ENCODE results near the gene ANKRD60. TPM values are rescaled to one million over a fixed set of nuclear protein-coding genes. Genes with fewer than 3 reads are reported as not detected.

Gene ANKRD60, protein sequence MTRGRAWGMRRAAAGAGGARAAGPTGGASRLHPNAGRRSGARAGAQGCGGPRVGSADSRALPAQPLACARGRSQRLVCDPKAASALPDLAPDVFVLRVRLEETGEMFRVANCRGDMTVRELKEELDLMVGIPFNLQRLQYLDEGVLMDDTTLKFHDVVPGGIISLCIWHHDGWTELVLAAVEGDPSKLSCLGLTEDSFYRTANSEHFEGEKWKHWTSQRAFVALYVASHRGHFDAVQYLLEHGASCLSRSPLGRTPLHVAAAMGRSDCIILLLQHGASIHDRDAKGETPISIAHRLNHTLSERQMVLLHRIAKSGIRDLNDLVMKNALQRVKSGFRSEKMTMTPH
- not detected in 2 replicates for total RNA-seq

DNA sequence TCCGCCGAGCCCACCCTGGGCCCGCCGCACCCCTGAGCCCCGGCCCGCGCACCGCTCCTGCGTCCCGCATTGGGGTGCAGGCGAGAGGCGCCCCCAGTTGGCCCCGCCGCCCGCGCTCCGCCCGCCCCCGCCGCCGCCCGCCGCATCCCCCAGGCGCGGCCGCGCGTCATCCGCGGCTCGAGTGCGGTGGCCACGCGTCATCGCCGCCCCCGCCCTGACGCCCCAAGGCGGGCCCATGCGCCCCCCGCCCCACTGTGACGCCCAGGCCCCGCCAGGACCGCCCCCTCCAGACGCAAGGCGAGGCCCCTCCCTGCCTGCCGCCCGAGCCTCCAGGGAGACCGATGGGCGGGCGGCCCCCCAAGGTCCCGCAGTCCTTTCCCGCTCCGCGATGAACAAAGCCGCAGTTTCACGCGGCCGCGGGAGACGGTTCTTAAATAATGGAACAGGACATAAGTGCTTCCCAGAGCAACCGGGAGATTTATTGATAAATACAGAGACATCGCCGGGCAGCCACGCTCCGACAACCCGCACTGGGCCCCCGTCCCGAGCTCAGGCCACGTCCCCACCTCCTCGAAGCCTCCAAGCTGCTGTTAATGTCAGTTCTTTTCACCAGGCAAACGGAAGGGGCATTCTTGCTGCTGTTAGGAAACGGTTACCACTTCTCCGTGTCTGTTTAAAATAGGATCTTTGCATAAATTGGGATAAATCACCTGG, at the start of gene ANKRD60:
Gene ANKRD60 (minus strand): TSS at position 170 of the 714 bp plus-strand sequence. CDS start 0 bp downstream, at position 170.
- DNase-seq (ENCODE audit: low read depth in 2 of 2), result peak in 1 of 2 donors; percentile 27

DNA sequence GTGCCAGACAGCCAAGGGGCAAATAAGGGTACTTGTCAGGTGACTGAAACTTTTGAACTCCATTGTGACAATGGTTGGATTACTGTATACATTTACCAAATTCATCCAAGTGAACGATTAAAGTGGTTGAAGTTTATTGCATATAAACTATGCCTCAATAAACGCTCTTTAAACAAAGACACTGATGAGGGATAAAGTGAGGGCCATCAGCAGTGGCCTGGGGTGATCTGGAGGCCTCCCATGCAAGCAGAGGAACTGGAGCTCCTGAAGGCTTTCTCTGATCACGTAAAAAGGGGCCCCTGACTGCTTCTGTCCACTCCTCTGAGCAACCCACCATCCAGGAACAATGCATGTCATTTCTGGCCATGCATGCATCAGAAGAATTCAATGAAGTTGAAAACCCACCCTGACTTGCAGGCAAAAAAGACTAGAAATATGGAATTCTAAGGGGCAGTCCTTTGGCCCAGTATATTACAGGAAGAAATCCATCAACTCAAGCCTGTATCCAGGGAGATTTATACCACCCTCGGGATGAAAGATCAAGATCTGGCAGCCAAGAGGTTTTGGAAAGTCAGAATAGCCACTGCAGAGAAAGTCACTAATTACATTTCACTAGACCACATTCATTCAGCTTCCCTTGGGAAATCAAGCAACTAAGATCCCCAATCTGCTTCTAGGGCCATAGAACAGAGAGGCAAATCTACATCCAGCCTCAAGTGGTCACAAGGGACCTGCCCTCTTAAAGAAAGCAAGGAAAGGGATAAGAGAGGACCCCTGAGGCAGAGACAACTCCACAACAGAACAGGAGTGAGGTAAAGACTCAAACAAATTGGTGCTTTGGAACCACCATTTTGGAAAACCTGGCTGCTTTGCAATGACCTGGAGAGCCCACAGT, 49.4 kb upstream of the ANKRD60 start:
- DNase-seq (ENCODE audit: low read depth in 2 of 2), result no peak

DNA sequence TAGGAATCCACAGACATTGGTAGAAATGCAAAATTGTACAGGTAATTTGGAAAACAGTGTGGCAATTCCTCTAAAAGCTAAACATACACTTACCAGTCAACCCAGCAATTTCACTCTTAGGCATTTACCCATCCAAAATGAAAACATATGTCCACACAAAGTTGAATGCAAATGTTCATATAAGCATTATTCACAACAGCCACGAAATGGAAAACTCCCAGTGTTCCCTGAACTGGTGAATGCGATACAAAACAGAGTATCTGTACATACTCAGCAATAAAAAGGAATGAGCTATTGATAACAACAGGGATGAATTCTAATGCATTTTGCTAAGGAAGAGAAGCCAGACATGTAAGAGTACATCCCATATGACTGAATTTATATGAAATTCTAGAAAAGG, 48.7 kb upstream of the ANKRD60 start:
- no peak for DNase-seq (ENCODE audit: low read depth in 2 of 2)

DNA sequence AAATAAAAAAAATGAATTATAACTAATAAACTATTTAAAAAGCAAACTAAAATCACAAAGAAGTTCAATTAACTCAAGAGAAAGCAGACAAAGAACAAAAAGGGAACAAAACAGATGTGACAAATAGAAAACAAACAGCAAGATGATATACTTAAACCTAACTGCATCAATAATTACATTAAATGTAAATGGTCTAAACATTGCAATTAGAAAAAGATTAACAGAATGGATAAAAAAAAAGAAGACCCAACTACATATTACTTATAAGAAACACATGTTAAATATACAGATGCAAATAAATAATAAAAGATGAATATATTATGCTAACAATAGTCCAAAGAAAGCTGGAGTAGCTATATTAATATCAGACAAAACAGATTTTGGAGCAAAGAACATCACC, 45.9 kb upstream of the ANKRD60 start:
- DNase-seq (ENCODE audit: low read depth in 2 of 2), result no peak

DNA sequence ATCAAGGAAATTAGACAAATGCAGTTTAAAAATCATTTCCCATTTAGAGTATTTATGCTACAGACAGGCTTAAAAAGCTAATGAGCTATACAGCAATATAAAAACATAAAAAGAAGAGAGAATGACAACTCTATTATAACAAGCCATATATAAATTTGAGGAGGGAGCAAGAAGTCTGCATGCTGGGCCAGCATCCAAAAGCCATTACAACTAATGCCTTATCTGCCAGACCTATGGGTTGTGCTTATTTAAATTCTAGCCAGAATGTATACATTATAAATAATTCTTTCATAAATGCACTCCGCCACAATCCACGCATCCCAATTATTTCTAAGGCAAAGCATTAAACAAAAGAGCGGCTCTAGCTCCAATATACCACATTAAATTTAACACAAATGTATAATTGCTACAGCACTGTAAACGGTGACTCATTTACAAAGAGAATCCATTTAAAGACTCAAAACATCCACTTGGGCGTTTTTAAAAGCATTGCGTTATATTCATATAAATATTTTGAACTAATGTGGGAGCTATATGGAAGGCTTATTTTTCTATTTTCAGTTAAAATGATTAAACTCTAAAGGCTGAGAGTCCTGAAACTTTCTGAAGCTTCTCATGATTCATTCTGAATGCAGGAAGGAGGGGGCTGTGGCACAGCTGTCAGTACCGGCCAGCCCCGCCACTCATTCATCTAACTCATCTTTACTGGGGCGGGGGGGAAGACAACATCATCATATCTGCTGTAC, 43.3 kb upstream of the ANKRD60 start:
- peak in 1 of 2 donors; percentile 25 for DNase-seq (ENCODE audit: low read depth in 2 of 2)

DNA sequence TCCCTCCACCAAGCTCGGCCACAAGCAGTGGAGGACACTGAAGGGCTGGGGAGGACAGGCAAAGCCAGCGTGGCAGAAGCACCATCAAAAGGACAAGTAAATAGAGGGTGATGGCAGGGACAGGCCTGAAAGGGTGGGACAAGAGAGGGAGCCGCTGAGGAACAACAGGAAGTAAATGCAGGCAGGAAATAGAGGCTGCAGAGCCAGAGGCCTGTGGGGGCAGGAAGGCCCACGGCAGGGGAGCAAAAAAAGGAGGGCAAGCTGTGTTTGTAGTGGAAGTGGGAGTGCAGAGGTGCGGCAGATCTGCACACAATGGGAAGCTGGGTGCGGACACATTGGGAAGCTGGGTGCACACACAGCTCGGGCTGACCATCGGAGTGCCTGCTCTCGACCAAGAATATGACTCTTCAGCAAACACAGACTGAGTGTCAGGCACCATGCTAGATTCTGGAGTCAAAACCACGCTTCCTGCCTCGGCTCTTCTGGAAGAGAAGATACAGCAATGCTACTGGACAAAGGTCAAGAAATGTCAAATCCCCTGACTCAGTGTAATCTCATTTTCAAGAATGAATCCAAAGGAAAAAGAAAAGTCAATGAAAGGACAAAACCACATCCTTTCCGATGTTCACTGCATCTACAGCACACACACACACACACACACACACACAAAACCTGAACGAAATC, 40.6 kb upstream of the ANKRD60 start:
- peak; percentile 13 to 56 for DNase-seq (ENCODE audit: low read depth in 2 of 2)

DNA sequence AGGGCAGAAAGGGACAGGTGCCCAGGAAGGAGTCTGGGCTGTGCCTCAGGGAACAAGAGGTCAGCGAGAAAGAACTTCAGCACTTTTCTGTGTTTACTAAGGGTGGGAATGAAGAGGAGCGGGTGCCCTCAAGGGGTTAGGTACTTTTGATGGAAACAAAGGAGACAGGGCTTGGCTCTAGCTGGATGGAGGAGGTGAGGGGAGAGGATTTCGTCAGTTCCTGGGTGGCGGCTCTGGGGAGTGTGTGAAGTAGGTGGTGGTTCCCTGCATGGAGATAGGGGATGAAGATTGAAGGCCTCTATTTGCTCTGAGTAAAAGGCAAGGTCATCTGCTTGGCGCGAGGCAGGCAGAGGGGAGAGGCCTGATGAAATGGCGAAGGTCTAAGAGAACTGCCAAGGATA, 40.0 kb upstream of the ANKRD60 start:
- no peak for DNase-seq (ENCODE audit: low read depth in 2 of 2)

DNA sequence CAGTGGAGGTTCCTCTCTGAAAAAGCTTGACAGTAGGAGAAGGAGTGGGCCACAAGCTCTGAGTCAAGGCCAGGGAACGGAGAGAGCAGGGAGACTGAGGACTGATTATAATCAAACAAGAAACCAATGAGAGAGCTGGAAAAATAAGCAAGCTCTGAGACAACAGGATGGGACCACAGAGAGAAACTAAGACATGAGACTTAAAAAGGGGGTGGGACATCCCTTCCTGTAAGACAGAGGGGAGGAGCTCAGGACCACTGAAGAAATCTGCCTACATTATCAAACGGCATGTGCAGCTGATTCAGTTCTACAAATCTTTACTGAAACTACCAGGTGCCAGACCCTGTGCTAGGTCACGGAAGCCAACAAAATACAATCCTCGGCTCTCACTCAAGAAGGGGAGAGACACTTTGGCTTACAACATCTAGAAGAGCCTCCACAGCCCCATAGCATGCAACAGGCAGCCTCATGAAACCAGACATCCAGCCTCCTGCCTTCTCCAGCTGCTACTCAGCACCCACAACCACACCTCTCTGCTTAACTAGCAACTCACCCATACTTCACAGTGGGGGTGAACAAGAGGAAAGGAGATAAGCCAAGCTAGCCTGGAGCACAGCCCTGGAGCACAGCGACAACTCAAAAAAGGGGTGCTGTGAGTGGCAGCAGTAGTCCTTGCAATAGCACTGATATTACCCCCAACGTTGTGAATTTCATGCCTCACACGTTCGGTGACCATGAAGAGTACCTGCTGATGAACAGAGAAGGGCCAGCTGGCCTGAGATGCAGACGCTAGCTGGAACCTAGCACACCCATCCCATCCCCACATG, 39.1 kb upstream of the ANKRD60 start:
- no peak for DNase-seq (ENCODE audit: low read depth in 2 of 2)

DNA sequence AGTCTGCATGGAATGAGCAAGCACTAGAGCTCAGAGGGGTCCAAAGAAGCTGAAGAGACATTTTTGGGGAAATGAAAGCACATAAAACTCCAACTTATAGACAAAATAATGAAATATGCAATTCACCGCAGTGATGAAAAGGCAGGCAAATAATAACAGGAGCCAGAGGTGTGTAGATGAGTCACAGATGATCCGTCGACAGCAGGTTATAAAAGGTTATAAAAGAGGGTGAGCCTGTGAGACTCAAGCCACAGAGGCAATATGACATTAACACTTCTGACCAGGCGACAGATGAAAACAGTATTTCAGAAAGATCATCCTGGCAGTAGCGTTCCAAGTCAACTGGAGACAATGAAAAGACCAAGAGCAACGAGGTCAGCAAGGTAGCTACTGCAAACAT, 35.8 kb upstream of the ANKRD60 start:
- DNase-seq (ENCODE audit: low read depth in 2 of 2), result no peak

DNA sequence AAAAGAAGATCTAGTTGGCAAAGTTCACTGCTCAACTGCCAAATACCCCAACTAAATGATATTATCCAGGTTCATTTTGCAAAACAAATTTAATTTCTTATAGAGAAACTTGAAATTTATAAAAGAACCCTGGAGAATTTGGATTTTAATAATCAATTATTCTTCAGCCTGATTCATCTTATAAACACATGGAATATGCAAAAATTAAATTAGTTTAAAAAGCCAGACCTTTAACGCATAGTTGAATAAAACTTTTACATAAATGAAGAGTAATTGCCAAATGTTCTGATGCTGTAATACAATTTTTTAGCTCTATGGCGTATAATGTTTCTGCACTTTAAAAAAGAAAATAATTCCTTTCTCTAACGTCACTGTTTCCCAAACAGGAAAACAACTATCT, 33.2 kb upstream of the ANKRD60 start:
- DNase-seq (ENCODE audit: low read depth in 2 of 2), result no peak

DNA sequence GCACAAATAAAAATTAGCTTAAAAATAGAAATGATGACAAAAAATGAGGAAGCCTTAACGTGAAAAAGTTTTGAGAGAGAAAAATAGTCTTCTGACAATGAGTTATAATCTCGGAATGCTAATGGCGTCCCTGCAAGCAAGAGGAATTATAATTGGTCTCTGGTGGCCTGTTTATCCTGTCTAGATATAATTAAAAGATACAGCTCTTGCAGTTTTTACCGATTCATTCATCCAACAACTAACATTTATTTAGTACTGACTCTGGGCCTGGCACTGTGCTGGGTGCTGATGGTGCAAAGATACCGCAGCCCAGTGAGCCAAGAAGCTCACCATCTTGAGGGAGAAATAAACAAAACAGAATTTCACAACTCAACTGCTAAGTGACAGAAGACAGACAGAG, 31.6 kb upstream of the ANKRD60 start:
- no peak for DNase-seq (ENCODE audit: low read depth in 2 of 2)

DNA sequence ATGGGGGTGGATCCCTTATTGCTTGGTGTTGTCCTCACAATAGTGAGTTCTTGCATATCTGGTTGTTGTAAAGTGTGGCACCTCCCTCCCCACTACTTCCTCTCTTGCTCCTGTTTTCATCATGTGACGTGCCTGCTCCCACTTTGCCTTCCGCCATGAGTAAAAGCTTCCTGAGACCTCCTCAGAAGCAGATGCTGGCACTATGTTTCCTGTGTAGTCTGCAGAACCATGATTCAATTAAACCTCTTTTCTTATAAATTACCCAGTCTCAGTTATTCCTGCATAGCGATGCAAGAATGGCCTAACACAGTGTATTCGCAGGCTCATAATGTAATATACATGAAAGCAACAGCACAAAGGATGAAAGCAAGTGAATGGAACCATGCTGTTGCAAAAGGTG, 28.4 kb upstream of the ANKRD60 start:
- peak; percentile 20 to 89 for DNase-seq (ENCODE audit: low read depth in 2 of 2)

DNA sequence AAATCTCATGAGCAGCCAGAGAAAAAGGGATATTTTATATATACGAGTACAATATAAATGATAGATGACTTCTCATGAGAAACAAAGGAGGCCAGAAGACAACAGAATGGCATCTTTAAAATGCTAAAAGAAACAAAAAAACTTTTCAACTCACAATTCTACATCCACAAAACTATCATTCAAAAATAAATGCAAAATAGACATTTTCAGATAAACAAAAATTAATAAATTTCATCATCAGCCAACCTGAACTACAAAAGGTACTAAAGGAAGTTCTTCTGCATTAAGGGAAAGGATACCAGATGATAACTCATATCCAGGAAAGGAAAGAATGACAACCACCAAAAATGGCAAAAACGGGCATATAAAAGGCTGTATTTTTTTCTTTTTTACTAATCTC, 27.9 kb upstream of the ANKRD60 start:
- no peak for DNase-seq (ENCODE audit: low read depth in 2 of 2)

DNA sequence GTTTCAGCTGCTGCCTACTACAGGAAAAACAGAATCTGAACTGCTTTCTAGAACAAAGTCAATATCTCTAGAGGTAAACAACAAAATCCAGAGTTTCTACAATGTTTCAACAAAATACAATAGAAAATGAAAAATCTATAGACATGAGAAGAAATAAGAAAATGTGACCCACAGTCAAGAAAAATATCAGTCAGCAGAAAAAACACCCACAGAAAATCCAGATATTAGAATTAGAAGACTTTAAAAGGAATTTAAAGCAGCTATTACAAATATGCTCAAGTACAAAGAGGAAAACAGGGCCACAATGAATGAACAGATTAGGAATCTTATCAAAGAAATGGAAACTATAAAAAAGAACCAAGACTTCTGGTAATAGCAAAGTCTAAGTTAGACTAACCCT, 26.4 kb upstream of the ANKRD60 start:
- DNase-seq (ENCODE audit: low read depth in 2 of 2), result no peak

DNA sequence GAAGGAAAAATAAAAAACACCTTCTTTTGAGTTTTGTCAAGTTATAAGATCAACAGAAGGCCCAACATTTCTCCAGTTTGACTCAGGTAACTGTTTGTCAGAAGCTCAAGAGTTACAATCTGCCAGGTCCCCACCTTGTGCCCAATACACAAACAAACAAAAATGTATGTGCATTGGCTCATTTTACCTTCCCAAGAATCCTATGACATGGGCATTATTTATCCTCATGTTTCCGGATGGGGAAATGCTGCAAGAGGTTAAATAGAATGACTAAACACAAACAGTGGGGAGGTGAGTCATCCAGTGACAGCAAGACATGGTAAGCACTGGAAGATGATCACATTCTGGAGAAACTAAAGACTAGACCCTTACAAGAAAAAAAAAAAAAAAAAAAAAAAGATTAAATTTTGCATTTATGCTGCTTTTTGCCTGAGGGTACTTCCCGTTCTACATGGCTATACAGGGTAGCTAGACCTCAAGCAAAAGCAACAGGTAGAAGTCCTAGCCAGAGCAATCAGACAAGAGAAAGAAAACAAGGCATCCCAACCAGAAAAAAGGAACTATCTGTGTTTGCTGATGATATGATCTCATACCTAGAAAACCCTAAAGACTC, 23.6 kb upstream of the ANKRD60 start:
- peak; percentile 42 to 96 for DNase-seq (ENCODE audit: low read depth in 2 of 2)

DNA sequence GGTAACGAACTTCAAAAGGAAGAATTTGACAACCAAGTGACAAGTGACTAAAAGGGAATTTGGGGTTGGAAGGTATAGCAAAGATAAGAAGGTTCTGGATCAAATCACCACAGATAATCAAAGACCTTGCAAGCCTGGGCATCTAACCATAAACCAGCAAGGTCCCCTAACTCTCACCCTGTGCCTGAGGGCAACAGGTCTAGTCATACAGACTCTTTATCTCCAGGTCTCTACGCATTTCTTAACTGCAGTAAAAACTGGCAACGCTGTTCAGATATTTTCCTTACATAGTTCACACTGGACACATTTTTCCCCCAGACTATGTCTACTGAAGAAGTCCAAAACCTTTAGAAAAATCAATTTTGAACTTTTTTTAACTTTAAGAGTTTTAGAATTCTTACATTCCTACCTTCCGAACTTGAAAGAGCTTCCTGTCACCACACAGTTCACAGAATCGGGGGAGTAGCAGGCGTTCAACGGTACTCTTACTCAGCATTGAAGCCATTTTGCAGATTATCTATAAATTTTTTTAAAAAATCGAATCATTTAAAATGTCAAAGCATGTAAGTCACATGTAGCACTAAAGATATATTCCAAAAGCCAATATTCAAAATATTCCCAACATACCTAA, 23.0 kb upstream of the ANKRD60 start:
- DNase-seq (ENCODE audit: low read depth in 2 of 2), result no peak

DNA sequence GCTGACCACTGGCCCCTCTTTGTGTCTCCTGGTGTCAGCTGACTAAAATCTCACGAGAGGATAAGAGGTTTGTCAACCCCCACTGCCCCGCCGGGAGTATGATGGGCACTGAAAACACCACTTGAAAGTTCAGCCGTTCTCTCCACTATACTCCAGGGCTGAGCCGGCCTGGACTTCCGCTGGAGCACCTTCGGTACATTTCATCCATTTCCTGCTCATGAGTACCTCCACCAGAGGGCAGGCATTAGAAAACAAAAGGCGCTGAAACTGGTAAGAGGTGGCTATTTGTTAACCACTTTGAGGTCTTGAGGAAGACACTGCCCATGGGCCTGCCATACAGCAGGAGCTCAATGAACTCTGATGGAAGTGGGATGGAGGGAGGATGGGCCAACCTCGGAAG, 17.9 kb upstream of the ANKRD60 start:
- DNase-seq (ENCODE audit: low read depth in 2 of 2), result peak; percentile 60 to 78

DNA sequence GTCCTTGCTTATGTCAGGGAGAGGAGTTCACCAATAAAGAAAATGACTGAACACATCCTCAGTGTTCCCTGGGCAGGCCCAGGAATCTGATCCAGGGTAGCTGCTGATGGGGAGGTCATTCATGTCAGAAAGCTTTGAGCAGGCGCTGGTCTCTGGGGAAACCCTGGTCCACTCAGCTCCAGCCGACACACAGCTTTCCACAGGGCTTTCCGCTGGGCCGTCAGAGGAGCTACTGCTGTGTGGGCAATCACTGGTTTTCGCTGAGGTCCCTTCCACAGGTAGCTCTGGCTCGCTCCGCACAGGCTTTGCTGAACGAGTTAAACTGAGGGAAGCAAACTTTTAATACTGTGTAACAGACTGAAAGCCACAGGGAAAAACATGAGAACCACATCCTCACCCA, 17.5 kb upstream of the ANKRD60 start:
- no peak for DNase-seq (ENCODE audit: low read depth in 2 of 2)

All from lung microvascular endothelial cell (primary cell).